Body of pancreas (tissue), 4 donors: Measurements from ENCODE around the gene NF1.

Source experiments
- CTCF ChIP-seq, 7 experiments: fragments of 450-650 bp in 4 of 7; fragments of 200-600 bp in 3 of 7; sonication (generic) in 3 of 7; IDR thresholded peaks; one replicate each; pipeline ENCODE4 v1.5.1; 2016 to 2019; ENCODE audit warnings: antibody characterized with exemption in 7 of 7
- POLR2A ChIP-seq, 3 donors: fragments of 450-650 bp; IDR thresholded peaks; one replicate each; pipeline ENCODE4 v1.6.1; 2016; ENCODE audit warnings: antibody characterized with exemption in 3 of 3, mild to moderate bottlenecking in 2 of 3

GRCh38 chr17:31417051-31417792 is 322.4 kb downstream of the NF1 start:
- TF ChIP-seq CTCF (IDR thresholded peaks at IDR 0.05) (no peak), POLR2A (IDR thresholded peaks at IDR 0.05) (no peak)
